Mesothelial cell of epicardium (in vitro differentiated cells): Measurements from ENCODE around the gene UST. TPM values are rescaled to one million over a fixed set of nuclear protein-coding genes. Genes with fewer than 3 reads are reported as not detected.

Source experiments
- DNase-seq, 2 experiments: peaks; one replicate each; pipeline ENCODE4 v3.0.0; 2021; ENCODE audit warnings: low spot score in 2 of 2; ENCODE audit not compliant: unreplicated experiment in 2 of 2
- H3K27ac Mint-ChIP-seq: 2 replicates; pipeline ENCODE4 v1.8.0; 2021; ENCODE audit warnings: mixed read lengths
- H3K27me3 Mint-ChIP-seq: 2 replicates; pipeline ENCODE4 v1.8.0; 2021; ENCODE audit warnings: low read depth, mixed read lengths
- H3K36me3 Mint-ChIP-seq: 2 replicates; pipeline ENCODE4 v1.8.0; 2021; ENCODE audit warnings: mixed read lengths
- H3K4me1 Mint-ChIP-seq: 2 replicates; pipeline ENCODE4 v1.8.0; 2021; ENCODE audit warnings: mixed read lengths
- H3K4me3 Mint-ChIP-seq: 2 replicates; pipeline ENCODE4 v1.8.0; 2021; ENCODE audit warnings: mild to moderate bottlenecking, moderate library complexity, mixed read lengths
- H3K9me3 Mint-ChIP-seq: 2 replicates; pipeline ENCODE4 v1.8.0; 2021; ENCODE audit warnings: mixed read lengths
- total RNA-seq: library from RNA; stranded (reverse); gene quantifications from 3 replicates; pipeline ENCODE4 v1.2.1, GENCODE V29; 2021
- TF ChIP-seq, protein P1 (sequence below): fragments of 200-600 bp; sonication (generic); IDR thresholded peaks from one replicate; pipeline ENCODE4 v1.5.0; 2021; ENCODE audit warnings: antibody characterized with exemption; ENCODE audit not compliant: unreplicated experiment

UST gene
- total RNA-seq, 1 donor from 2014 or later, result 6.6 TPM

DNA sequence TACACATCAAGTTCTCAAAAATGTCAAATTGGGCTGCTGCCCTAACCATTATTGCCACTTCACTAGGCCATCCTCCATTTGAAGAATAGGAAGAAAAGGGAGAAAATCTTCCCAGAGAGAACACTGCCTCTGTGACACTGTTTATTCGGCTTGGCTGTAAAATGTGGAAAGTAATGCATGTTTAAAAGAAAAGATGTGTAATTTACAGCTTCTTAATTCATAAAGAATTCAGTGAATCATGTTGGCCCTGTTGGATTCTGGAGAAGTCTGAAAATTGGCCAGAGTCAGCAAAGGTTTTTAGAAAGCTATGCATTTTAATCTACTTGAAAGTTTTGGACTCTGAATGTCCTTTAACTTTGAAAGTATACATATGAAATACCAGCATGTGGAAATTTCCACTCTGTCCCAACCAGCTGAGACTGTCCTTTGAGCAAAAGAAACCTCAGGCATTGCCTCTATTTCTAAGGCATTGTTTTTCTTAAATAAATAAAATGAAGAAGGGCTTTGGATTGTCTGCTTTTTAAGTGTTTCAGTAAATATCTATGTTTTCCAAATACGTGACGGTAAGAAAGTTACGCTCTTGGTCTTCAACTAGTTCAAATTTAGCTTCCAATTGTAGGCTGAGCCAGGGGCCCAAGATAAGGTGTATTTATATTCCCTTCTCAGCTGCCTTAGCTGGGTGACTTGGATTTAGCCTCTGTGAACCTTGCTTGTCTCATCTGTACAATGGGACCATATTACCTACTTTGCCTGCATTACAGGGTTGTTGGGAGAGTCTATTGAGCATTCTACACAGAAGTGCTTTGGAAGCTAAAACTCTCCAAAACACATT lies 222.2 kb downstream of the UST start:
- H3K27me3 Mint-ChIP-seq, result peaks cover 20% of the 10 kb centered on the region
- H3K9me3 Mint-ChIP-seq, result no peaks in the 10 kb centered on the region
- H3K4me3 Mint-ChIP-seq, result no peak overlapping the region
- peaks cover 8% of the 10 kb centered on the region for H3K4me1 Mint-ChIP-seq
- DNase-seq, result no peak
- H3K36me3 Mint-ChIP-seq, result no peaks in the 10 kb centered on the region
- no peak overlapping the region for H3K27ac Mint-ChIP-seq
- TF ChIP-seq, protein P1, sequence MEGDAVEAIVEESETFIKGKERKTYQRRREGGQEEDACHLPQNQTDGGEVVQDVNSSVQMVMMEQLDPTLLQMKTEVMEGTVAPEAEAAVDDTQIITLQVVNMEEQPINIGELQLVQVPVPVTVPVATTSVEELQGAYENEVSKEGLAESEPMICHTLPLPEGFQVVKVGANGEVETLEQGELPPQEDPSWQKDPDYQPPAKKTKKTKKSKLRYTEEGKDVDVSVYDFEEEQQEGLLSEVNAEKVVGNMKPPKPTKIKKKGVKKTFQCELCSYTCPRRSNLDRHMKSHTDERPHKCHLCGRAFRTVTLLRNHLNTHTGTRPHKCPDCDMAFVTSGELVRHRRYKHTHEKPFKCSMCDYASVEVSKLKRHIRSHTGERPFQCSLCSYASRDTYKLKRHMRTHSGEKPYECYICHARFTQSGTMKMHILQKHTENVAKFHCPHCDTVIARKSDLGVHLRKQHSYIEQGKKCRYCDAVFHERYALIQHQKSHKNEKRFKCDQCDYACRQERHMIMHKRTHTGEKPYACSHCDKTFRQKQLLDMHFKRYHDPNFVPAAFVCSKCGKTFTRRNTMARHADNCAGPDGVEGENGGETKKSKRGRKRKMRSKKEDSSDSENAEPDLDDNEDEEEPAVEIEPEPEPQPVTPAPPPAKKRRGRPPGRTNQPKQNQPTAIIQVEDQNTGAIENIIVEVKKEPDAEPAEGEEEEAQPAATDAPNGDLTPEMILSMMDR, result no peak

DNA sequence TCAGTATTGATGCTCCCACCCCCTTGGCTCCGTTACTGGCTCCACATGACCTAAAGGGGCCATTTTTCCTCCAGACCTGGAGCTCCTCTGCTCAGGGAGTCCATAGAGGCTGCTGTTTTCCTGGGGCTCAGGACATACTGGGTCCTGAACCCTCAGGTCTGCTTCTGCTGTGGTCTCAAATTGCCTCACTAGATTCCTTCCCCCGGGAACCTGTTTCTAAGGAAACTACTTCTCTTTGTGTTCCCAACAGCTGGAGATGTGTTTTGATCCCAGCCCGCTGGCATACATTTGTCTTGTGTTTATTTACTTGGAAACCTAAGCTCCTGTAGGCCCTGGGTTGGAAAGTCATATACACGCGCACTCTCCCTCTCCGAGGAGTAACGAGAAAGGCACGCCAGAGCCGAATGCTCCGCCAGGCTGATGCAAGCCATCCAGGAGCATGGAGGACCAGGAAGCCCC lies 222.8 kb downstream of the UST start:
- Mint-ChIP-seq H3K36me3 (no peaks in the 10 kb centered on the region), H3K4me1 (peaks cover 8% of the 10 kb centered on the region), H3K27me3 (peaks cover 20% of the 10 kb centered on the region), H3K27ac (no peak overlapping the region), H3K9me3 (no peaks in the 10 kb centered on the region), H3K4me3 (no peak overlapping the region)
- TF ChIP-seq, protein P1, result no peak
- DNase-seq, result no peak

DNA sequence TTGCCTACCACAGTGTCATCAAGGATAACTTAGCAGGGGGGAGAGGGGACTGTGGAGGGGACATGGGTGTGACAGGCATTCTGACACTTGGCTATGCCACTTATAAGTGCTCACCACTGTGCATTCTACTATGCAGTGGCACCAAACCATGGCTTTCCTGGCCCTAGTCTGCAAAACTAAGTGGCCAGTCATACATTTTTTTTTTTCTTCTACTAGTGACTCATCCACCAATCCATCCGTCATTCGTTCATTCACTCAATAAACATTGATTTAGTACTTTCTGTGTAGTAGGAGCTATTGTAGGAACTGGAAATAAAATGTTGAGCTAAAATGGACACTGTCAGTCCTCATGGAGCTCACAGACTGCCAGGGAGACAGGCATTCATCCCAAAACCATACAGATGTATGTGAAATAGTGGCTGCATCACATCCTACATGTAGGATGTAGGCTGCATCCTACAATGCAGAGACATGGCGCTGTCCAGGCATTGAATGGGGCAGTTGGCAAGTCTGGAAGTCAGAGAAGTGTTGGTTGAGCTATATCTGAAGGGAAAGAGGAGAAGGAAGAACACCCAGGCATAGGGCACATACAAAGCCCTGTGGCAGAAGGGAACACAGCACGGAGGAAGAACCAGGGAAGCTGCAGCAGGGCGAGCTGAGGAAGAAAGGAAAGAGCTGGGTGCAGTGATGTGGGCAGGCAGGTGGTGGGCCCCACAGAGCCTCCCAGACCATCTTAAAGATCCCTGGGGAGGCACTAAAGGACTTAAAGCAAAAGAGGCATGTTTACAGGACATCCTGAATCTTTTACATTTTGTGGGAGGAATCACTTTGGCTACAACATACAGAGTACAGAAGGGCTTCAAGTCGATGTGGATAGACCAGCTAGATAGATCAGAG lies 224.4 kb downstream of the UST start:
- no peak overlapping the region for H3K27ac Mint-ChIP-seq

DNA sequence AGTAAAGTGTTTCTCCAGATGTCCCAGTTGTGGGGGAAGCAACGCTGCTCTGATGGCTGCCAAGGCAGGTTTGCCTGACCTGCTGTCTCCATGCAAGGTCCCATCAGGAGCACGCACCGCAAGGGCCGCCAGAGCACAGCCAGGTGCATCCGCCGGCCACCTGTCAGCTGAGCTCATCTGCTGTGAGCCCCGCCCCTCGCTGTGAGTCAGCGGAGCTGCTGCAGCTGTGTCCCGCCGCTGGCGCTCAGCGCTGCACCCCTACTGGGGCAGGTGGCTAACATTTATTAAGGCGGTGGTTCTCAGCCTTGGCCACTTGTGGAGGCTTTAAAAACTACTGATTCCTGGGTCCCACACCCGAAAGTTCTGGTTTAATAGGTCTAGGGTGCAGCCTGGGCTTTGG lies 225.7 kb downstream of the UST start:
- peaks cover 20% of the 10 kb centered on the region for H3K27me3 Mint-ChIP-seq
- DNase-seq, result peak; percentile 46 to 56
- H3K36me3 Mint-ChIP-seq, result no peaks in the 10 kb centered on the region
- no peaks in the 10 kb centered on the region for H3K9me3 Mint-ChIP-seq
- peaks cover 8% of the 10 kb centered on the region for H3K4me1 Mint-ChIP-seq
- TF ChIP-seq, protein P1, result no peak
- no peak overlapping the region for H3K27ac Mint-ChIP-seq
- H3K4me3 Mint-ChIP-seq, result no peak overlapping the region

More for the DNA sequence above, 224.4 kb downstream of the UST start:
- DNase-seq, result no peak
- H3K9me3 Mint-ChIP-seq, result no peaks in the 10 kb centered on the region
- H3K4me1 Mint-ChIP-seq, result peaks cover 8% of the 10 kb centered on the region
- peaks cover 20% of the 10 kb centered on the region for H3K27me3 Mint-ChIP-seq
- TF ChIP-seq, protein P1, result no peak
- no peak overlapping the region for H3K4me3 Mint-ChIP-seq
- H3K36me3 Mint-ChIP-seq, result no peaks in the 10 kb centered on the region

DNA sequence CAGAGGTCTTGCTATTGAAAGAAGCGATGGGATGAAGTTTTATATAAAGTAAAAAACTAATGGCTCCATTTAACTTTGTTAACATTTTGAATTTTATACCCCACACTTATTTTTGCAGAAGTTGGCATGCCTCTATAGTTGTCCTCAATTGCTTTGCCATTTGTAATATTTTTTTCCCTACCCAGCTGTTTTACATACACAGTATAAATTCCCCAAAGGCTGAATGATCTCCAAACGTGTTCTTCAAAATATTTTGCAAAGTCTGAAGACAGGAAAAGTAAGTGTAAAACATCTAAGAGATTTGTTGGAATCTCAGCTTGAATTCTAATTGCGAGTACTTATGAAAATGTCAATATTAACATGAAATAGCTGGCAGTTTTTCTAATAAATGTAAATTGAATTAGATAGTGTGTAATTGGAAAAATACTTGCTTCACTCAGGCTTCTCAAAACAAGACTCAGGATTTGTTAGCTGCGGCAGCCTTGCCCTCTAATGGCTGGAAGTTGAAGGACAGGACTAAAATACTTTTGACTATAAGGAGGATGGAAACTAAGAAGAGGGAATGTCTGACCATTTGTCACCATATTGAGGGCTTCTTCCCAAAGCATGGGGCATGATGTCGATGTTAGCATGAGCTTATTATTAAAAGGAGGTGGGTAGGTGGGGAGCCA lies 226.8 kb downstream of the UST start:
- TF ChIP-seq, protein P1, result peak; percentile 56
- Mint-ChIP-seq H3K4me1 (peaks cover 7% of the 10 kb centered on the region), H3K27ac (no peak overlapping the region), H3K4me3 (no peak overlapping the region), H3K27me3 (peaks cover 20% of the 10 kb centered on the region), H3K36me3 (no peaks in the 10 kb centered on the region), H3K9me3 (no peaks in the 10 kb centered on the region)
- DNase-seq, result no peak
